ENCODE measurements around the gene KAT5.
A peak's percentile ranks its signal among the peaks of the same experiment; 100 is the strongest.
"Not testable (repeated sequence)": the region's sequence is repeated elsewhere in the genome, so short reads cannot be mapped to it uniquely, and the experiment has no call there.

KAT5 gene

DNA sequence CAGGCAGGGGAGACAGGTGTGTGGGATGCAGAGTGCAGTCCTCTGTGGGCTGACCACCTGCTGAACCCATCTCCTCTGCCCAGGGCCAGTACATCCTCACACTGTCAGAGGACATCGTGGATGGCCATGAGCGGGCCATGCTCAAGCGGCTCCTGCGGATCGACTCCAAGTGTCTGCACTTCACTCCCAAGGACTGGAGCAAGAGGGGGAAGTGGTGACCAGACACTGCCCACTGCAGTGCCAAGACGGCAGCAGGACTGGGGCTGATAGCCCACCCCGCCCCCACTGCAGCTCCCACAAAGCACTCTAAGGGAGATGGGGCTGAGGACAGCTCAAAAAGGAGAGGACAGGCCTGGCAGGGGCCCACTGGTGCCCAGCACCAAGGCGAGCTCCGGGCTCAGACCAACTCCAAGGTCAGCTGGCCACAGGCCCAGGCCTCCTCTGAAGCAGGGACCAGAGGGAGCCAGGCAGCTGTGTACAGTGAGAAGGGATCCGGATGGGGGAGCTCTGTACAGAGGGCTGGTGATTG, 7.0 kb downstream of the KAT5 start:
- peak overlapping the region; percentile 86 for H3K4me3 ChIP-seq

GRCh38 chr11:65719871-65720210, 7.8 kb downstream of the KAT5 start:
- H3K4me1 ChIP-seq = peaks cover 27% of the 10 kb centered on the region
- no peaks in the 10 kb centered on the region for H3K9me3 ChIP-seq
- H3K9ac ChIP-seq = peak overlapping the region; percentile 89
- no peak for TF ChIP-seq Cebpa-rat (IDR thresholded peaks at IDR 0.05)
- peak overlapping the region; percentile 86 for H3K4me3 ChIP-seq
- peaks cover 47% of the 10 kb centered on the region for H3K36me3 ChIP-seq
- peak overlapping the region; percentile 91 for H3K27ac ChIP-seq
- no peaks in the 10 kb centered on the region for H3K27me3 ChIP-seq
- peak overlapping the region; percentile 99 for H3K4me2 ChIP-seq
- H4K20me1 ChIP-seq = peaks cover 50% of the 10 kb centered on the region

More for the DNA sequence above, 7.0 kb downstream of the KAT5 start:
- H3K36me3 ChIP-seq = peaks cover 55% of the 10 kb centered on the region
- H4K20me1 ChIP-seq = peaks cover 52% of the 10 kb centered on the region
- peak overlapping the region; percentile 91 for H3K27ac ChIP-seq
- peak overlapping the region; percentile 99 for H3K4me2 ChIP-seq
- H3K9ac ChIP-seq = peak overlapping the region; percentile 89
- no peaks in the 10 kb centered on the region for H3K9me3 ChIP-seq
- peaks cover 30% of the 10 kb centered on the region for H3K4me1 ChIP-seq
- H3K27me3 ChIP-seq = no peaks in the 10 kb centered on the region
- TF ChIP-seq Cebpa-rat (IDR thresholded peaks at IDR 0.05) = no peak

DNA sequence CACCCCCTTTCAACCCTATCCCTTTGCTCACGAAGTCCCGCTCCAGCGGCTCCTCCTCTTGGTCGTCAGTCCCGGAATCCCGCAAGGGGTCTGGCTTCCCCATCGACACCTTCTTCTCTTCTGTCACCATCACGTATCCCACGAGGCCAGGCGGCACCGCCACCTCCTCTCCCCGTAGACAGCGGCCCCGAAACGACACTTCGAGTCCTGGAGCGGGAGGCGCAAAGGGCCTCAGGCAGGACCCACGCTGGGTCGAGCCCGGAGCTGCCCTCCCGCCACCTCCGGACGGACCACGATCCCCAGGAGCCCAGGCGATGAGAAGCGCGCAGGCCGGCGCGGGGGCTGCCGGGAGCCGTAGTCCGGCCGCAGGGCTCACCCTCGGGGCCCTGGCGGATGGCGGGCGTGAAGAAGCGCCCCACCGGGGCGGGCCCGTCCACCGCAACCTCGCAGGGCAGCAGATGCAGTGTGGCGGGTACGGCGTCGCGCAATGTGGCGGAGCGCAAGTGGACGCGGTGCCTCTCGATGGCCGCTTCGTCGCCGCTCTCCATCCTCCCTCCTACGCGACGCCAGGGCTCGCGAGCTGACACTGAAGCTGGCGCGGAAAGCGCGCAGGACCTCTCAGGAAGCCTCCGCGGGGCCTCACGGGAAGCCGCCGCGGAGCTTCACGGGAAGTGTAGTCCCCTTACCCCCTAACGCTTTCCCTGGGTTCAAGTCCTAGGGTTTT, 8.3 kb downstream of the KAT5 start, which contains the start of gene RNASEH2C:
Gene RNASEH2C (minus strand): TSS at position 588 of the 724 bp plus-strand sequence. CDS start 40 bp downstream, at position 548.
- Histone ChIP-seq H3K4me2 (peak within 1 kb of the TSS; percentile 99), H3K4me3 (peak within 1 kb of the TSS; percentile 86), H4K20me1 (peaks cover 47% of the 10 kb centered on the region), H3K9me3 (no peaks in the 10 kb centered on the region), H3K9ac (peak within 1 kb of the TSS; percentile 89), H3K27ac (peak within 1 kb of the TSS; percentile 91), H3K36me3 (peaks cover 42% of the 10 kb centered on the region), H3K4me1 (peaks cover 27% of the 10 kb centered on the region), H3K27me3 (no peaks in the 10 kb centered on the region)
- TF ChIP-seq Cebpa-rat (IDR thresholded peaks at IDR 0.05) = no peak

DNA sequence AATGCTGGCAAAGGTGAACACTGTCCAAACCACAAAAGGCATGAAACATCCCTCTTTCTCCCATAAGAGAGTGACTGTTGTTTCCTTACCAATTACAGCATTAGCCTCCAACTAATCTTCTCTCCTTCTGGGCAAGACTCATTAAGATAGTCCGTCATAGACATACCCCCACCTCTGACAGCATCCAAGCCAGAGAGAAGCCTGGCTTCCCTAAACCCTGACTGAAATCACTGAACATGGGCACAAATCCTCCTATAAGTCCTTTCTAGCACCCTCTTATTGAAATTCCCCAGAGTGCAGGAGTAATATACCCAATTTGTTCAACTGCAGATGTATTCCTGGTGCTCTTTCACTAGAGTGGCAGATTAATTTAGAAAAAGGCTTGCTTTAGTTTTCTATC, 10.2 kb downstream of the KAT5 start:
- no peaks in the 10 kb centered on the region for H3K27me3 ChIP-seq
- H4K20me1 ChIP-seq = peaks cover 32% of the 10 kb centered on the region
- no peak overlapping the region for H3K4me2 ChIP-seq
- H3K36me3 ChIP-seq = peaks cover 23% of the 10 kb centered on the region
- H3K9ac ChIP-seq = no peak overlapping the region
- no peak for TF ChIP-seq Cebpa-rat (IDR thresholded peaks at IDR 0.05)
- H3K4me1 ChIP-seq = peaks cover 27% of the 10 kb centered on the region
- H3K27ac ChIP-seq = no peak overlapping the region
- no peaks in the 10 kb centered on the region for H3K9me3 ChIP-seq
- H3K4me3 ChIP-seq = no peak overlapping the region

DNA sequence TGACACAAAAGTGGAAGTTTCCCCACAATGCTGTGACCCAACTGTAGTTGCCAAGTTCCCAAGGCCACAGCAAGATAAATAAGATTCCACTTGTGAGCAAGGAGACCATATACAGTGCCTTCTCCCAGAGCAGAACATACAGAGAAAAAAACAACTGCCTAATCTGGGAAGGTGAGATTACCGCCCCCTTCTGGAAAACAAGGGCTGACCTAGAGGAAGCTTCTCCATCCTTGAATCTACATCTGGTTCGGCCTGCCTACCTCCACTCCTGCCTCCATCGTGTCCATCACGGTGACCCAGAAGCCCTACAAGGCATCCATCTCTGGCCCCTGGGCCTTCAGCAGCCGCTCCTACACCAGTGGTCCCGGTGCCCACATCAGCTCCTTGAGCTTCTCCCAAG, 14.6 kb downstream of the KAT5 start:
- Histone ChIP-seq H3K27me3 (no peaks in the 10 kb centered on the region), H3K4me2 (no peak overlapping the region), H3K4me3 (no peak overlapping the region), H3K4me1 (0 out of 2 replicates have a peak, but pooled peaks cover under 1% of the 10 kb centered on the region), H3K36me3 (no peaks in the 10 kb centered on the region), H3K27ac (no peak overlapping the region), H4K20me1 (no peaks in the 10 kb centered on the region), H3K9ac (no peak overlapping the region), H3K9me3 (peaks cover 2% of the 10 kb centered on the region)
- TF ChIP-seq Cebpa-rat (IDR thresholded peaks at IDR 0.05) = no peak

GRCh38 chr11:65727865-65728264, 15.8 kb downstream of the KAT5 start:
- Histone ChIP-seq H3K36me3 (no peaks in the 10 kb centered on the region), H4K20me1 (no peaks in the 10 kb centered on the region), H3K9me3 (peaks cover 12% of the 10 kb centered on the region), H3K9ac (no peak overlapping the region), H3K4me1 (no peaks in the 10 kb centered on the region), H3K4me3 (no peak overlapping the region), H3K4me2 (no peak overlapping the region), H3K27me3 (no peaks in the 10 kb centered on the region), H3K27ac (no peak overlapping the region)
- TF ChIP-seq Cebpa-rat (IDR thresholded peaks at IDR 0.05) = no peak

DNA sequence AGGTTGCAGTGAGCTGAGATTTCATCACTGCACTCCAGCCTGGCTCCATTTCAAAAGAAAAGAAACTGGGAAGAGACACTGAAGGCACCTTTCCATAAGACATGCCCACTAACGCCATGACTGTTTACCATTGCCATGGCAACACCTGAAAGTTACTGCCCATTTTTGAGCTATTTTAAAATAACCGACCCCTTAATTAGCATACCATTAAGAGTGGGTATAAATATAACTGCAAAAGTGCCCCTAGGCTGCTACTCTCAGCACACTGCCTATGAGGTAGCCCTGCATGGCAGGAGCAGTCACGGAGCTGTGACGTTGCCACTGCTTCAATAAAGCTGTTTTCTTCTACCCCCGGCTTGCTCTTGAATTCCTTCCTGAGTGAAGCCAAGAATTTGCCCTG, 18.4 kb downstream of the KAT5 start:
- Histone ChIP-seq H3K9ac (no peak overlapping the region), H4K20me1 (no peaks in the 10 kb centered on the region), H3K4me2 (no peak overlapping the region), H3K9me3 (peaks cover 12% of the 10 kb centered on the region), H3K27ac (no peak overlapping the region), H3K27me3 (no peaks in the 10 kb centered on the region), H3K4me3 (no peak overlapping the region), H3K36me3 (no peaks in the 10 kb centered on the region), H3K4me1 (no peaks in the 10 kb centered on the region)
- TF ChIP-seq Cebpa-rat (IDR thresholded peaks at IDR 0.05) = no peak

GRCh38 chr11:65735111-65735510, 23.1 kb downstream of the KAT5 start:
- not testable (repeated sequence) for H3K4me3 ChIP-seq, H4K20me1 ChIP-seq, H3K27ac ChIP-seq, H3K9ac ChIP-seq, H3K4me1 ChIP-seq, H3K36me3 ChIP-seq, H3K4me2 ChIP-seq, H3K27me3 ChIP-seq
- H3K9me3 ChIP-seq = peaks cover 47% of the 10 kb centered on the region

DNA sequence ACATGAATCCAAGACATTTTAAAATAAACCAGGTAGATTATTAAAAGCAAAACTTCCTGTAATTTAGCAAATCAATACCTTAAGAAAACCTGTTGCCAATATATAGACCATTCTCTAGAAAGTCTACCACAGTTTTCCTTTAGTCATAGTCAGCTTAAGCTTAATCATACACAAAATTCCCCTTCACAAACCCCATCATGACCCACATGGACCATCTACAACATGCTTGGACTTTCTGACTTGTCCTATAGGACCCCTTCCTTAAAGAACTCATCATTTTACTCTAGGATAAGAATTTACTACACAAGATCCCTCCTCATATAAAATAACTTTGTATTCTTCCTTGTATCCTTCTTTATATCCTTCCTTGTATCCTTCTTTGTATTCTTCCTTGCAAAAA, 24.8 kb downstream of the KAT5 start:
- H3K4me1 ChIP-seq = no peaks in the 10 kb centered on the region
- no peaks in the 10 kb centered on the region for H3K27me3 ChIP-seq
- H3K27ac ChIP-seq = no peak overlapping the region
- H3K36me3 ChIP-seq = no peaks in the 10 kb centered on the region
- peaks cover 43% of the 10 kb centered on the region for H3K9me3 ChIP-seq
- no peak overlapping the region for H3K9ac ChIP-seq
- no peak overlapping the region for H3K4me3 ChIP-seq
- no peak for TF ChIP-seq Cebpa-rat (IDR thresholded peaks at IDR 0.05)
- no peaks in the 10 kb centered on the region for H4K20me1 ChIP-seq
- no peak overlapping the region for H3K4me2 ChIP-seq

- TF ChIP-seq Cebpa-rat (IDR thresholded peaks at IDR 0.05) = no peak
- Histone ChIP-seq H4K20me1 (no peaks in the 10 kb centered on the region), H3K4me1 (no peaks in the 10 kb centered on the region), H3K36me3 (no peaks in the 10 kb centered on the region), H3K4me3 (no peak overlapping the region), H3K9ac (no peak overlapping the region), H3K27ac (no peak overlapping the region), H3K27me3 (no peaks in the 10 kb centered on the region), H3K4me2 (no peak overlapping the region), H3K9me3 (peaks cover 35% of the 10 kb centered on the region)
Measured at GRCh38 chr11:65739022-65739421, 27.0 kb downstream of the KAT5 start.

All from BLaER1 (cell line).